Neutrophil (primary cell): Measurements from ENCODE around the gene ADRM1.

Experiments used
- H3K27ac ChIP-seq: fragments of 200-600 bp; sonication (generic); 2 replicates; pipeline ENCODE4 v1.5.1; 2016; ENCODE audit warnings: mild to moderate bottlenecking, moderate library complexity
- H3K27me3 ChIP-seq: fragments of 200-600 bp; sonication (generic); 2 replicates; pipeline ENCODE4 v1.6.0; 2016; ENCODE audit warnings: mild to moderate bottlenecking
- H3K36me3 ChIP-seq: fragments of 200-600 bp; sonication (generic); 2 replicates; pipeline ENCODE4 v1.5.1; 2017
- H3K4me1 ChIP-seq, 2 experiments: fragments of 200-600 bp in 1 of 2; sonication (generic) in 1 of 2; 1 replicate in 1 of 2; 2 replicates in 1 of 2; pipeline versions ENCODE4 v1.5.1 to v1.6.1; 2013 to 2016; ENCODE audit warnings: low read depth in 1 of 2, low read length in 1 of 2, mild to moderate bottlenecking in 1 of 2, moderate library complexity in 1 of 2; ENCODE audit not compliant: control insufficient read depth in 1 of 2, insufficient read depth in 1 of 2
- H3K4me3 ChIP-seq, 2 experiments: fragments of 200-600 bp in 1 of 2; sonication (generic) in 1 of 2; 1 replicate in 1 of 2; 2 replicates in 1 of 2; pipeline ENCODE4 v1.5.1; 2013 to 2016; ENCODE audit warnings: low read depth in 1 of 2, low read length in 1 of 2, mild to moderate bottlenecking in 1 of 2, moderate library complexity in 1 of 2
- H3K9me3 ChIP-seq: fragments of 200-600 bp; sonication (generic); 2 replicates; pipeline ENCODE4 v1.5.1; 2016
- TF ChIP-seq, protein P1 (sequence below): fragments of 200-600 bp; sonication (generic); IDR thresholded peaks from 2 replicates; pipeline ENCODE4 v1.5.1; 2016; ENCODE audit warnings: antibody characterized with exemption

ADRM1 gene

DNA sequence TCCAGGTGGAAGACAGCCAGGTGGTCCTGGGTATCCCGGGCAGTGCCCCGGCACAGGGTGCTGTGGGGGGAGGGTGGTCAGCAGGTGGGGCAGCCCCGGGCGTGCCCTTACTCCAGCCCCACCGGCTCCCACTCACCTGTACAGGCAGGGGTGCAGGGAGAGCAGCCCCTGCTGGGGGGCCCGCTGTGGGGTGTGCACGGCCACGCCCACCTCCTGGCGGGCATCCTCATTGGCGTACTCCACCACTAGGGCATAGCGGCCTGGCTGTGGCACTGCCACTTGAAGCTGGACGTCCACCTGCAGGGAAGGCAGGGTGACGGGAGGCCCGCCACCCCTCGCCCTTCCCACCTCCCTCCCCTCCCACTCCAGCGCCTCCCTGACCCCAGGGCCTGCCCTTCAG lies 29.6 kb downstream of the ADRM1 start:
- H3K36me3 ChIP-seq: no peaks in the 10 kb centered on the region
- no peaks in the 10 kb centered on the region for H3K27me3 ChIP-seq
- no peaks in the 10 kb centered on the region for H3K9me3 ChIP-seq
- H3K4me1 ChIP-seq: no peaks in the 10 kb centered on the region
- H3K4me3 ChIP-seq: no peak overlapping the region
- TF ChIP-seq, protein P1, sequence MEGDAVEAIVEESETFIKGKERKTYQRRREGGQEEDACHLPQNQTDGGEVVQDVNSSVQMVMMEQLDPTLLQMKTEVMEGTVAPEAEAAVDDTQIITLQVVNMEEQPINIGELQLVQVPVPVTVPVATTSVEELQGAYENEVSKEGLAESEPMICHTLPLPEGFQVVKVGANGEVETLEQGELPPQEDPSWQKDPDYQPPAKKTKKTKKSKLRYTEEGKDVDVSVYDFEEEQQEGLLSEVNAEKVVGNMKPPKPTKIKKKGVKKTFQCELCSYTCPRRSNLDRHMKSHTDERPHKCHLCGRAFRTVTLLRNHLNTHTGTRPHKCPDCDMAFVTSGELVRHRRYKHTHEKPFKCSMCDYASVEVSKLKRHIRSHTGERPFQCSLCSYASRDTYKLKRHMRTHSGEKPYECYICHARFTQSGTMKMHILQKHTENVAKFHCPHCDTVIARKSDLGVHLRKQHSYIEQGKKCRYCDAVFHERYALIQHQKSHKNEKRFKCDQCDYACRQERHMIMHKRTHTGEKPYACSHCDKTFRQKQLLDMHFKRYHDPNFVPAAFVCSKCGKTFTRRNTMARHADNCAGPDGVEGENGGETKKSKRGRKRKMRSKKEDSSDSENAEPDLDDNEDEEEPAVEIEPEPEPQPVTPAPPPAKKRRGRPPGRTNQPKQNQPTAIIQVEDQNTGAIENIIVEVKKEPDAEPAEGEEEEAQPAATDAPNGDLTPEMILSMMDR: no peak
- no peak overlapping the region for H3K27ac ChIP-seq

DNA sequence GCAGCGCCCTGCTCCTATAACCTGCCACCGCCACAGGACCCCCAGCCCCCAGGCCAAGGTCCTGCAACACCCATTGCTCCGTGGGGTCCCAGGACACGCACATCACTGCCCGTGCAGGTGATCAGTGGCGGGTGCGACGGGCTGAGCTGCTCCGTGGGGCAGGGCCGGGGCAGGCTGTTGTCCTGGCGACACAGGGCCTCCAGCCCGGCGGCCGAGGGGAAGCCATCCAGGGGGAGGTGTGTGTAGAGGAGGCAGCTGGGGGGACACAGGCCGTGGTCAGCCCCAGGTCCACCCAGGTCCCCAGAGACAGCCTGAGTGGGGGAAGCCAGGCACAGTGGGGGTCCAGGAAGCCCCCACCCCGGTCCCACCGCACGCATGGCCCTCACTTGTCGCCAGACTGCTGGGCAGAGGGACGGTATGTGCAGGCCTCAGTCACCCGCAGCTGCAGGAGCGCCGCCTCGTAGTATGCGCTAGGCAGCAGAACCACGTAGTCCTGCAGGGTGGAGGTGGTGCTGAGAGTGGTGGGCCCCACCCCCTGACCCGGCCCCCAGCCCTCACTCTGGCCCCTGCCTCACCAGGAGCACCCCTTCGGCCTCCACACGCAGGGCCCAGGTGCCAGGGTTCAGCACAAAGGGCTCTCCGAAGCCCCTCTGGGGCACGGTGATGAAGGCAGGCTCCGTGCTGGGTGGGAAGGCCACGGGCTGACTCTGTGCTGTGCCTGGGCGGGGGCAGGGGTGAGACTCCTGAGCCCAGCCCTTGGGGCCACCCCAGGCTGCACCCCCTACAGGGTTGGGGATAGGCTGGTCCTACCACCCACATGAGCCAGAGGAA lies 30.4 kb downstream of the ADRM1 start:
- no peaks in the 10 kb centered on the region for H3K36me3 ChIP-seq
- H3K4me1 ChIP-seq: no peaks in the 10 kb centered on the region
- H3K4me3 ChIP-seq: no peak overlapping the region
- H3K27ac ChIP-seq: no peak overlapping the region
- TF ChIP-seq, protein P1: no peak
- no peaks in the 10 kb centered on the region for H3K9me3 ChIP-seq
- H3K27me3 ChIP-seq: no peaks in the 10 kb centered on the region

DNA sequence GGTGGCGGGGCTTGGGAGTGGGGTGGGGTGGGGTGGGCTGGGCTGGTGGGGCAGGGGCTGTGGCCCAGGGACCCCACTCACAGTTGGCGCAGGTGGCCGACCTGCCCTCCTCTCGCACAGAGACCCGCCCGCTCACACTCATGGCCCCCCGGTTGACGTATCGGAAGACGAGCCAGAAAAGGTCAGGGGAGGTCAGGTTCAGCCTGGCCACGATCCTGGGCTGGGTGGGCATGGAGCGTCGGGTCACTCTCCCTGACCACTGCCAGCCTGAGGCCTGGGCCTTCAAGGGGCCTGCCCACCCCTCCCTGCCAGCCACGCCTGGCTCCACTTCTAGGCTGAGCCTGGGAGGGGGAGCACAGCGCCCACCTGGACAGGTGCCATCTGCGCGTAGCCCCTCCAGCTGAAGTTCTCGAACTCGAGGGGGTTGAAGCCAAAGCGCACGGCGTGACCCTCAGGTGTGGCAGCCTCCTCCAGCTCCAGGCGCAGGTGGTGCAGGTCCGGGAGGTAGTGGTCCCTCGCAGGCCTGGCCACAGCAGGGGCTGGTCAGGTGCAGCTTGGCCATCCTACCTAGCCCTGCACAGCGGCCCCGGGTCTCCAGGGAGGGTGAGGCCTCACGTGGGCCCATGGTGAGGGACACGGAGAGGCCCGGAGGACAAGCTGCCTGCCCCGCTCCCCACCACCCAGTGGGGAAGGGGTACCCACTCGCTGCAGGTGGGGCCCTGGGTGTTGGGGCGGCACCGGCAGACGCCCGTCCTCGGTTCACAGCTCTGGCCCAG lies 31.2 kb downstream of the ADRM1 start:
- Histone ChIP-seq H3K27me3 (no peaks in the 10 kb centered on the region), H3K4me3 (no peak overlapping the region), H3K36me3 (no peaks in the 10 kb centered on the region), H3K9me3 (no peaks in the 10 kb centered on the region), H3K4me1 (no peaks in the 10 kb centered on the region), H3K27ac (no peak overlapping the region)
- TF ChIP-seq, protein P1: no peak

DNA sequence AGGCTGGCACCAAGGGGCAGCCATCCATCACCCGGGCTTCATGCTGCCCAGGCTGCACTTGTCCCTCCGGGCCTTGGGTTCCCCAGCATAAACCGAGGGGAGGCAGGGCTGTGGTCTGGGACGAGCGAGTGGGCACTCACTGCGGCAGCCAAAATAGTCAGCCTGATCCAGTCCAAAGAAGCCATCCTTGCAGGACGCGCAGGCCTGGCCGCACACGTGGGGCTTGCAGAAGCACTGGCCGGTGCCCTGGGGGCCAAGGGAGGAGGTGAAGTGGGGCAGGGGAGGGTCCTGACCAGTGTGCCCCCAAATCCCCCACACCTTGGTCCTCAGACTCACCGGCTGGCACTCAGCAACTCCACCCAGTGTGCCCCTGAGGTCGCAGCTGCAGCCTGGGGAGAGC lies 32.1 kb downstream of the ADRM1 start:
- Histone ChIP-seq H3K27ac (no peak overlapping the region), H3K36me3 (no peaks in the 10 kb centered on the region), H3K9me3 (no peaks in the 10 kb centered on the region), H3K4me3 (no peak overlapping the region), H3K4me1 (no peaks in the 10 kb centered on the region), H3K27me3 (no peaks in the 10 kb centered on the region)
- TF ChIP-seq, protein P1: no peak

DNA sequence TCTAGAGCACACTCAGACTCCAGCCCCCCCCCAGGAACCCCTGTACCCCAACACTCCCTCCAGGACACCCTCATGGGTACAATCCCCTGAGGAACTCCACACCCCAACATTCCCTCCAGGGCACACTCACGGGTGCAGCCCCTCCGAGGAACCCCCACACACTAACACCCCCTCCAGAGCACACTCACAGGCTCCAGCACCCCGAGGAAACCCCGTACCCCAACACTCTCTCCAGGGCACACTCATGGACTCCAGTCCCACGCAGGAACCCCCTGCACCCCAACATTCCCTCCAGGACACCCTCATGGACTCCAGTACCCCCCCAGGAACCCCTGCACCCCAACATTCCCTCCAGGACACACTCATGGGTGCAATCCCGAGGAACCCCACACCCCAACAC lies 32.7 kb downstream of the ADRM1 start:
- TF ChIP-seq, protein P1: no peak
- Histone ChIP-seq H3K27ac (no peak overlapping the region), H3K4me1 (no peaks in the 10 kb centered on the region), H3K4me3 (no peak overlapping the region), H3K36me3 (no peaks in the 10 kb centered on the region), H3K27me3 (no peaks in the 10 kb centered on the region), H3K9me3 (no peaks in the 10 kb centered on the region)
